Hematopoietic multipotent progenitor cell treated with erythropoietin and hydrocortisone succinate and interleukin-3 and kit ligand, for 17 days (in vitro differentiated cells): ENCODE measurements around the gene CRYBA4.

ENCODE experiments used
- DNase-seq: peaks from one replicate; pipeline ENCODE4 v3.0.0-alpha.2; 2015; ENCODE audit warnings: low spot score

The CRYBA4 gene

GRCh38 chr22:26621663-26622062, at the start of gene CRYBA4:
Gene CRYBA4 (plus strand): TSS chr22:26621963. CDS start chr22:26622597, 634 bp downstream.
- no peak for DNase-seq

GRCh38 chr22:26573026-26573662, 48.6 kb upstream of the CRYBA4 start:
- peak; percentile 73 for DNase-seq

GRCh38 chr22:26574001-26574723, 47.6 kb upstream of the CRYBA4 start:
- DNase-seq: no peak

- DNase-seq: no peak
Measured at GRCh38 chr22:26576026-26576680, 45.6 kb upstream of the CRYBA4 start.

- no peak for DNase-seq
Measured at GRCh38 chr22:26577081-26577480, 44.7 kb upstream of the CRYBA4 start.

GRCh38 chr22:26579331-26579886, 42.4 kb upstream of the CRYBA4 start:
- no peak for DNase-seq

GRCh38 chr22:26580240-26580962, 41.4 kb upstream of the CRYBA4 start:
- no peak for DNase-seq

GRCh38 chr22:26581026-26581425, 40.7 kb upstream of the CRYBA4 start:
- DNase-seq: no peak

- DNase-seq: no peak
Measured at GRCh38 chr22:26581633-26582168, 40.1 kb upstream of the CRYBA4 start.

GRCh38 chr22:26584010-26584409, 37.8 kb upstream of the CRYBA4 start:
- no peak for DNase-seq

- DNase-seq: peak; percentile 93
Measured at GRCh38 chr22:26585104-26585790, 36.5 kb upstream of the CRYBA4 start.

GRCh38 chr22:26586556-26587325, 35.0 kb upstream of the CRYBA4 start:
- DNase-seq: peak; percentile 55

- peak; percentile 57 for DNase-seq
Measured at GRCh38 chr22:26587991-26588613, 33.7 kb upstream of the CRYBA4 start.

- DNase-seq: peak; percentile 58
Measured at GRCh38 chr22:26588729-26589366, 32.9 kb upstream of the CRYBA4 start.

- no peak for DNase-seq
Measured at GRCh38 chr22:26589367-26589844, 32.4 kb upstream of the CRYBA4 start.

- DNase-seq: peak; percentile 89
Measured at GRCh38 chr22:26589845-26590736, 31.7 kb upstream of the CRYBA4 start, which contains the start of gene TPST2. Gene TPST2 (minus strand): TSS chr22:26590132. CDS start chr22:26541630, 48,502 bp downstream.

GRCh38 chr22:26592421-26592891, 29.3 kb upstream of the CRYBA4 start:
- DNase-seq: no peak

- no peak for DNase-seq
Measured at GRCh38 chr22:26593763-26594162, 28.0 kb upstream of the CRYBA4 start.
